GM12878 (cell line): ENCODE results near the gene KCND2. TPM values are rescaled to one million over a fixed set of nuclear protein-coding genes. Genes with fewer than 3 reads are reported as not detected.
"Not testable (repeated sequence)": the region's sequence is repeated elsewhere in the genome, so short reads cannot be mapped to it uniquely, and the experiment has no call there.

Source experiments
- ATAC-seq: fragments of 200-7000 bp; cut with Tn5 transposase; 3 replicates; pipeline ENCODE4 v1.9.1; 2020; ENCODE audit warnings: mild to moderate bottlenecking, moderate library complexity
- BruUV-seq: library from RNA; stranded (reverse); fragments of 400-500 nt; replicated peaks from 2 replicates; lab custom pipeline; 2021; lab: Mats Ljungman, UMichigan
- CTCF ChIA-PET: fragments of 300-600 bp; sonication (Branson Sonifier 250); formaldehyde crosslinking; extraction: SDS; loops from one replicate; lab custom pipeline; 2021; ENCODE audit warnings: inconsistent platforms; lab: Yijun Ruan, JAX
- POLR2A ChIA-PET: fragments of 350-600 bp; formaldehyde crosslinking; extraction: SDS; loops from one replicate; lab custom pipeline; 2021; ENCODE audit warnings: inconsistent platforms; lab: Charles Lee
- RAD21 ChIA-PET: fragments of 300-600 bp; sonication (Branson Sonifier 250); formaldehyde crosslinking; loops from one replicate; lab custom pipeline; 2023; ENCODE audit warnings: antibody characterized with exemption; ENCODE audit not compliant: unreplicated experiment; lab: Charles Lee
- SMC1A ChIA-PET: fragments of 300-600 bp; sonication (Branson Sonifier 250); formaldehyde crosslinking; loops from one replicate; lab custom pipeline; 2023; ENCODE audit not compliant: unreplicated experiment, uncharacterized antibody; lab: Charles Lee
- DNase-seq: peaks from one replicate; pipeline ENCODE4 v3.0.0-alpha.2; 2011; ENCODE audit warnings: low read depth, low spot score
- FAIRE-seq: peaks from 3 replicates; lab custom pipeline; 2011; peaks lifted over from hg19 to GRCh38; lab: Jason Lieb, UNC
- H2AFZ ChIP-seq: 2 replicates; pipeline ENCODE4 v1.6.0; 2011; ENCODE audit warnings: low read depth, low read length, control low read depth; ENCODE audit not compliant: control insufficient read depth
- H3K27ac ChIP-seq: 2 replicates; pipeline ENCODE4 v1.5.1; 2011; ENCODE audit warnings: control low read depth; ENCODE audit not compliant: control insufficient read depth, insufficient read depth
- H3K27me3 ChIP-seq, 2 experiments: replicated peaks in 1 of 2; 2 replicates each; pipeline versions ENCODE4 v1.6.0 to v1.6.1; 2011; ENCODE audit warnings: low read length in 1 of 2; ENCODE audit not compliant: control insufficient read depth in 2 of 2, insufficient read depth in 2 of 2
- H3K36me3 ChIP-seq, 2 experiments: 2 replicates each; pipeline ENCODE4 v1.5.1; 2011; ENCODE audit warnings: low read length in 1 of 2; ENCODE audit not compliant: control insufficient read depth in 2 of 2, insufficient read depth in 2 of 2
- H3K4me1 ChIP-seq: 2 replicates; pipeline ENCODE4 v1.6.1; 2011; ENCODE audit warnings: mild to moderate bottlenecking, low read length, moderate library complexity, mixed read lengths; ENCODE audit not compliant: control insufficient read depth, insufficient read depth
- H3K4me2 ChIP-seq: 2 replicates; pipeline ENCODE4 v1.6.0; 2011; ENCODE audit warnings: control low read depth; ENCODE audit not compliant: control insufficient read depth, insufficient read depth
- H3K4me3 ChIP-seq: fragments of 200-600 bp; sonication (generic); 2 replicates; pipeline ENCODE4 v1.5.1; 2016
- H3K79me2 ChIP-seq: 2 replicates; pipeline ENCODE4 v1.6.0; 2011; ENCODE audit warnings: low read length; ENCODE audit not compliant: control insufficient read depth, insufficient read depth
- H3K9ac ChIP-seq: 2 replicates; pipeline ENCODE4 v1.8.0; 2011; ENCODE audit warnings: low read length, control low read depth, mixed read lengths; ENCODE audit not compliant: control insufficient read depth, insufficient read depth
- H3K9me3 ChIP-seq: replicated peaks from 3 replicates; pipeline ENCODE4 v1.5.1; 2011; ENCODE audit warnings: mild to moderate bottlenecking, low read length; ENCODE audit not compliant: control insufficient read depth, insufficient read depth
- H4K20me1 ChIP-seq: 2 replicates; pipeline ENCODE4 v1.6.0; 2011; ENCODE audit not compliant: control insufficient read depth, insufficient read depth
- BCL11A ChIP-seq: IDR thresholded peaks from 2 replicates; pipeline ENCODE4 v1.6.1; 2011; ENCODE audit warnings: low read depth, low read length
- BMI1 ChIP-seq: fragments of 450-650 bp; IDR thresholded peaks from 2 replicates; pipeline ENCODE4 v1.6.1; 2016; ENCODE audit warnings: mild to moderate bottlenecking, moderate library complexity, borderline replicate concordance
- CREB1 ChIP-seq: IDR thresholded peaks from 2 replicates; pipeline ENCODE4 v1.6.1; 2012; ENCODE audit warnings: low read depth, mild to moderate bottlenecking, inconsistent platforms
- E4F1 ChIP-seq: fragments of 450-650 bp; IDR thresholded peaks from 2 replicates; pipeline ENCODE4 v1.6.1; 2018; ENCODE audit warnings: borderline replicate concordance, mild to moderate bottlenecking; ENCODE audit not compliant: partially characterized antibody
- IKZF2 ChIP-seq, 2 experiments: fragments of 450-650 bp; IDR thresholded peaks; 2 replicates each; pipeline ENCODE4 v1.6.1; 2017; ENCODE audit warnings: mild to moderate bottlenecking in 2 of 2, moderate library complexity in 2 of 2
- KDM1A ChIP-seq: fragments of 200-600 bp; sonication (generic); IDR thresholded peaks from 2 replicates; pipeline ENCODE4 v1.6.1; 2016; ENCODE audit warnings: borderline replicate concordance
- LARP7 ChIP-seq: fragments of 450-650 bp; IDR thresholded peaks from 2 replicates; pipeline ENCODE4 v1.6.1; 2017; ENCODE audit warnings: mild to moderate bottlenecking
- NR2F1 ChIP-seq: fragments of 450-650 bp; conservative IDR thresholded peaks from 2 replicates; pipeline ENCODE4 v1.6.1; 2017; ENCODE audit warnings: mild to moderate bottlenecking
- PAX5 ChIP-seq: IDR thresholded peaks from 2 replicates; pipeline ENCODE4 v1.6.1; 2011; ENCODE audit warnings: low read depth, low read length, borderline replicate concordance
- POLR2A ChIP-seq: IDR thresholded peaks from 2 replicates; pipeline ENCODE4 v1.6.1; 2011; ENCODE audit warnings: low read depth, mild to moderate bottlenecking, low read length
- POLR2AphosphoS2 ChIP-seq: IDR thresholded peaks from 2 replicates; pipeline ENCODE4 v1.6.1; 2011; ENCODE audit warnings: low read depth, mild to moderate bottlenecking, low read length, improper control_type of control experiment, moderate library complexity
- POU2F2 ChIP-seq: IDR thresholded peaks from 3 replicates; pipeline ENCODE4 v1.6.1; 2011; ENCODE audit warnings: low read depth, mild to moderate bottlenecking, low read length, borderline replicate concordance
- SREBF2 ChIP-seq: IDR thresholded peaks from 2 replicates; pipeline ENCODE4 v1.6.1; 2012; ENCODE audit warnings: mild to moderate bottlenecking, low read length
- TCF3 ChIP-seq: IDR thresholded peaks from 2 replicates; pipeline ENCODE4 v1.6.1; 2012; ENCODE audit warnings: low read depth, mild to moderate bottlenecking, low read length, borderline replicate concordance; ENCODE audit not compliant: insufficient read depth
- ZNF217 ChIP-seq: fragments of 450-650 bp; IDR thresholded peaks from 2 replicates; pipeline ENCODE4 v1.6.1; 2017; ENCODE audit warnings: antibody characterized with exemption, mild to moderate bottlenecking
- ZNF622 ChIP-seq: fragments of 450-650 bp; IDR thresholded peaks from 2 replicates; pipeline ENCODE4 v1.6.1; 2017; ENCODE audit warnings: mild to moderate bottlenecking, inconsistent platforms
- WGBS: methylation state at CpG from one replicate; pipeline ENCODE4 v1.1.6; 2016; ENCODE audit warnings: low lambda C conversion rate; ENCODE audit not compliant: insufficient replicate concordance, insufficient coverage; ENCODE audit errors: missing lambda C conversion rate; 5-methylcytosine and 5-hydroxymethylcytosine counted together
- in situ Hi-C: fragments of 300-500 bp; cut with MboI; formaldehyde crosslinking; loops from 9 replicates; pipeline ENCODE4 v1.14.3; 2018; ENCODE audit warnings: mixed read lengths
- intact Hi-C: fragments of 100-400 bp; cut with micrococcal nuclease; formaldehyde crosslinking; loops from one replicate; pipeline ENCODE4 v1.14.2; 2022; ENCODE audit not compliant: unreplicated experiment
- polyA plus RNA-seq, 11 experiments: library from polyadenylated mRNA; depleted of rRNA in 4 of 11; unstranded in 6 of 11; stranded (reverse) in 5 of 11; fragments of >200 nt; fragmentation: Nextera tagmentation in 4 of 11; fragmentation: Illumina TruSeq in 1 of 11; extraction: Ambion mirVana in 4 of 11; extraction: Trizol in 1 of 11; gene quantifications; 1 replicate in 1 of 11; 2 replicates in 10 of 11; pipeline versions ENCODE4 v1.2.1 to v1.2.3, GENCODE V29; 2011 to 2016; ENCODE audit warnings: inconsistent platforms in 2 of 11, missing spikeins in 2 of 11, low read depth in 1 of 11
- total RNA-seq, 4 experiments: library from RNA; depleted of rRNA in 3 of 4; stranded (reverse); fragments of >200 nt in 3 of 4; fragmentation: Illumina TruSeq in 1 of 4; extraction: Trizol in 1 of 4; gene quantifications; 2 replicates each; pipeline versions ENCODE4 v1.2.1 to v1.2.3, GENCODE V29; 2013 to 2021
- TF ChIP-seq, protein P1 (sequence below): IDR thresholded peaks from 2 replicates; pipeline ENCODE4 v1.6.1; 2011; ENCODE audit warnings: borderline replicate concordance, low read depth, mild to moderate bottlenecking, moderate library complexity, mixed read lengths, low read length; ENCODE audit not compliant: insufficient read depth; ENCODE audit errors: extremely low read length

The KCND2 gene
- total and polyA plus RNA-seq, 10 of the 15 experiments (the other 5 are each of a cell fraction or from before 2014, with no cell fraction given), result 3.6 to 22.3 (median 6.3) TPM

DNA sequence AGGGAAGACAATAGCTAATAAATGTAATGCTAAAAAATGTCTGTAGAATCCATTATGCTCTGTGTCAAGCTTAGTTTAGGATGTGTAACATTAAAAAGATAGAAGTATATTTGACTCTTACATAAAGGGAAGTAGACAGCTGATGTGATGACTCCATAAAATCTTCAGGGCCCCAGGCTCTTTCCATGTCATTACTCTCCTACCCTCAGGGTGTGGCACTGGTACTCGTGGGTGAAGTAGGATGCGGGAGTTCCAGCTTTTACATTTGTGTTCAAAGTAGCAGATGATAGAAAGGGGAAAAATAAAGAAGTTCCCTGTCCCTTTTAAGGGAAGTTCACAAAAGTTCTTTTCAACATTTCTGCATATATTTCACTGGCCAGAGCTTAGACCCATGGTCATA, 427.8 kb downstream of the KCND2 start:
- ChIA-PET CTCF (interaction anchor here (1.4 kb wide), 1 partner anchor 24 kb away, joined by 5 read pairs; no protein-coding TSS in a partner anchor), POLR2A (interaction anchor here (0.9 kb wide), 1 partner anchor 9 kb away, joined by 4 read pairs; no protein-coding TSS in a partner anchor), RAD21 (interaction anchor here (1.4 kb wide), 1 partner anchor 24 kb away, joined by 3 read pairs; no protein-coding TSS in a partner anchor), SMC1A (interaction anchor here (1.1 to 1.7 kb wide), 5 partner anchors 8 to 31 kb away, joined by 3 to 5 read pairs (median 4); no protein-coding TSS in a partner anchor)
- no peak for DNase-seq
- TF ChIP-seq NR2F1, result no peak
- TF ChIP-seq POLR2A, result no peak
- no peak for TF ChIP-seq TCF3
- TF ChIP-seq, protein P1, sequence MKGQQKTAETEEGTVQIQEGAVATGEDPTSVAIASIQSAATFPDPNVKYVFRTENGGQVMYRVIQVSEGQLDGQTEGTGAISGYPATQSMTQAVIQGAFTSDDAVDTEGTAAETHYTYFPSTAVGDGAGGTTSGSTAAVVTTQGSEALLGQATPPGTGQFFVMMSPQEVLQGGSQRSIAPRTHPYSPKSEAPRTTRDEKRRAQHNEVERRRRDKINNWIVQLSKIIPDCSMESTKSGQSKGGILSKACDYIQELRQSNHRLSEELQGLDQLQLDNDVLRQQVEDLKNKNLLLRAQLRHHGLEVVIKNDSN, result no peak
- no peak for TF ChIP-seq KDM1A
- no peak for TF ChIP-seq LARP7
- TF ChIP-seq IKZF2 (IDR thresholded peaks at IDR 0.05), result no peak
- TF ChIP-seq E4F1, result no peak
- TF ChIP-seq BCL11A, result no peak
- TF ChIP-seq ZNF217, result no peak
- no peak for TF ChIP-seq PAX5
- TF ChIP-seq POU2F2, result no peak
- TF ChIP-seq CREB1, result no peak
- TF ChIP-seq BMI1, result no peak
- TF ChIP-seq POLR2AphosphoS2, result no peak
- TF ChIP-seq SREBF2, result no peak
- TF ChIP-seq ZNF622, result no peak
- no peak for ATAC-seq
- Histone ChIP-seq H3K4me2 (no peak overlapping the region), H2AFZ (no peak overlapping the region), H3K27me3 (no peaks in the 10 kb centered on the region), H3K4me1 (no peaks in the 10 kb centered on the region), H3K36me3 (no peaks in the 10 kb centered on the region), H4K20me1 (no peaks in the 10 kb centered on the region), H3K9ac (no peak overlapping the region), H3K79me2 (no peaks in the 10 kb centered on the region), H3K27ac (no peak overlapping the region), H3K9me3 (no peaks in the 10 kb centered on the region; the same call in 2 of the 3 replicates), H3K4me3 (no peak overlapping the region)
- BruUV-seq, result no TSS peak
- in situ Hi-C loops (no loop called here), intact Hi-C loops (no loop called here)
- WGBS, result 71% methylated on average over 2 of the region's 2 CpGs
- FAIRE-seq, result no peak

GRCh38 chr7:120702408-120702807, 429.4 kb downstream of the KCND2 start:
- H3K9ac ChIP-seq, FAIRE-seq, H4K20me1 ChIP-seq, H3K4me2 ChIP-seq, H3K27me3 ChIP-seq, ATAC-seq, CTCF ChIA-PET, DNase-seq, H3K9me3 ChIP-seq, BruUV-seq, H2AFZ ChIP-seq, in situ Hi-C loops, H3K79me2 ChIP-seq, SMC1A ChIA-PET, H3K4me3 ChIP-seq, H3K36me3 ChIP-seq, H3K27ac ChIP-seq, H3K4me1 ChIP-seq, POLR2A ChIA-PET, intact Hi-C loops: not testable (repeated sequence)
- RAD21 ChIA-PET, result interaction anchor here (1.4 kb wide), 1 partner anchor 23 kb away, joined by 3 read pairs; no protein-coding TSS in a partner anchor
- WGBS, result 0% methylated on average over 1 of the region's 1 CpG
